Caco-2 (cell line): ENCODE measurements around the gene ADRA2B. TPM values are rescaled to one million over a fixed set of nuclear protein-coding genes. Genes with fewer than 3 reads are reported as not detected.

ENCODE experiments used
- BruUV-seq: library from RNA; stranded (reverse); fragments of 400-500 nt; replicated peaks from 2 replicates; lab custom pipeline; 2021; lab: Mats Ljungman, UMichigan
- CTCF ChIA-PET: fragments of 300-600 bp; sonication (Branson Sonifier 250); formaldehyde crosslinking; loops from one replicate; lab custom pipeline; 2022; ENCODE audit warnings: antibody characterized with exemption; lab: Charles Lee
- POLR2A ChIA-PET: fragments of 300-600 bp; sonication (Branson Sonifier 250); formaldehyde crosslinking; loops from one replicate; lab custom pipeline; 2022; ENCODE audit warnings: antibody characterized with exemption; lab: Charles Lee
- DNase-seq, 2 experiments: peaks; one replicate each; pipeline versions ENCODE4 v3.0.0 to v3.0.0-alpha.2; 2020 to 2022
- H3K27me3 ChIP-seq: replicated peaks from 2 replicates; pipeline ENCODE4 v1.6.0; 2011; ENCODE audit warnings: low read length; ENCODE audit not compliant: control insufficient read depth, insufficient read depth
- H3K36me3 ChIP-seq: 2 replicates; pipeline ENCODE4 v1.5.1; 2011; ENCODE audit warnings: low read length; ENCODE audit not compliant: control insufficient read depth, insufficient read depth
- H3K4me1 ChIP-seq: fragments of 250-450 bp; sonication (Bioruptor Pico); 2 replicates; pipeline ENCODE4 v1.5.1; 2020; ENCODE audit warnings: mild to moderate bottlenecking
- H3K4me3 ChIP-seq: 2 replicates; pipeline ENCODE4 v1.5.1; 2011; ENCODE audit warnings: low read depth, mild to moderate bottlenecking, control low read depth, low read length
- H3K9me3 ChIP-seq: fragments of 250-450 bp; sonication (Bioruptor Pico); 2 replicates; pipeline ENCODE4 v1.5.1; 2020; ENCODE audit warnings: mild to moderate bottlenecking, moderate library complexity
- H3K27ac Mint-ChIP-seq: one replicate; pipeline ENCODE4 v1.8.0; 2022; ENCODE audit warnings: mixed read lengths; ENCODE audit not compliant: unreplicated experiment
- H3K27me3 Mint-ChIP-seq: one replicate; pipeline ENCODE4 v1.8.0; 2022; ENCODE audit warnings: mixed read lengths; ENCODE audit not compliant: insufficient read depth, unreplicated experiment
- H3K36me3 Mint-ChIP-seq: one replicate; pipeline ENCODE4 v1.8.0; 2022; ENCODE audit warnings: mild to moderate bottlenecking, mixed read lengths; ENCODE audit not compliant: insufficient read depth, unreplicated experiment
- H3K4me1 Mint-ChIP-seq: one replicate; pipeline ENCODE4 v1.8.0; 2022; ENCODE audit warnings: low read depth, mixed read lengths; ENCODE audit not compliant: unreplicated experiment
- H3K4me3 Mint-ChIP-seq: one replicate; pipeline ENCODE4 v1.8.0; 2022; ENCODE audit warnings: mild to moderate bottlenecking, moderate library complexity, mixed read lengths; ENCODE audit not compliant: unreplicated experiment
- H3K9me3 Mint-ChIP-seq: one replicate; pipeline ENCODE4 v1.8.0; 2022; ENCODE audit warnings: mixed read lengths; ENCODE audit not compliant: unreplicated experiment
- intact Hi-C: fragments of 100-400 bp; cut with micrococcal nuclease; formaldehyde crosslinking; loops from one replicate; pipeline ENCODE4 v1.10.0; 2022; ENCODE audit not compliant: unreplicated experiment
- total RNA-seq: library from RNA; stranded (reverse); gene quantifications from 2 replicates; pipeline ENCODE4 v1.2.3, GENCODE V29; 2022
- TF ChIP-seq, protein P1 (sequence below), 2 experiments: fragments of 200-600 bp in 1 of 2; IDR thresholded peaks; 1 replicate in 1 of 2; 2 replicates in 1 of 2; pipeline versions ENCODE4 v1.5.1 to v1.8.0; 2011 to 2022; ENCODE audit warnings: antibody characterized with exemption in 1 of 2, control low read depth in 1 of 2, inconsistent platforms in 1 of 2, low read depth in 1 of 2, low read length in 1 of 2, mild to moderate bottlenecking in 1 of 2, moderate library complexity in 1 of 2; ENCODE audit not compliant: insufficient read depth in 1 of 2, severe bottlenecking in 1 of 2, unreplicated experiment in 1 of 2

ADRA2B gene
- total RNA-seq, 1 experiment from 2014 or later, result 0.20 TPM

DNA sequence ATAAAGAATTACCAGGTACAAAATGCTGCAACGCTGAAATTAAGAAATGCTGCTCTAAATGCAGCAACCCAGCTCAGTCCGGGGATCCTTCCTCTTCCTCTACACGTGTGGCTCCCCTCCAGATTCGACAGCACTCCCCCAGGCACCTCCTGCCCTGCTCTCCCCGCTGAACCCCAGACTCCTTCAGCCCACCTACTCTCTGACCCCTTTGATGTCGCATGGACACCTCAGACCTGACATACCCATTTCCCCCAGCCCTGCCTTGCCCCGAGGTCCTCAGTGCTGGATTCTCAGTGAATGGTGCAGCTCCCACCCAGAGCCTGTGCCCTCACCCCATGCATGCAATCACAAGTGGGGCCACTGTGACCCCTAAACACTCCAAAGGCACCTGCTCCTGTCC lies 4.6 kb upstream of the ADRA2B start:
- intact Hi-C loops, result no loop called here
- peaks cover 5% of the 10 kb centered on the region for H3K4me1 Mint-ChIP-seq
- Histone ChIP-seq H3K4me1 (peaks cover 14% of the 10 kb centered on the region), H3K9me3 (no peaks in the 10 kb centered on the region), H3K4me3 (no peak overlapping the region), H3K27me3 (no peaks in the 10 kb centered on the region), H3K36me3 (no peaks in the 10 kb centered on the region)
- CTCF ChIA-PET, result interaction anchor here (1.6 kb wide), 1 partner anchor 53 kb away, joined by 4 read pairs; no protein-coding TSS in a partner anchor
- H3K4me3 Mint-ChIP-seq, result no peak overlapping the region
- H3K36me3 Mint-ChIP-seq, result no peaks in the 10 kb centered on the region
- TF ChIP-seq, protein P1, sequence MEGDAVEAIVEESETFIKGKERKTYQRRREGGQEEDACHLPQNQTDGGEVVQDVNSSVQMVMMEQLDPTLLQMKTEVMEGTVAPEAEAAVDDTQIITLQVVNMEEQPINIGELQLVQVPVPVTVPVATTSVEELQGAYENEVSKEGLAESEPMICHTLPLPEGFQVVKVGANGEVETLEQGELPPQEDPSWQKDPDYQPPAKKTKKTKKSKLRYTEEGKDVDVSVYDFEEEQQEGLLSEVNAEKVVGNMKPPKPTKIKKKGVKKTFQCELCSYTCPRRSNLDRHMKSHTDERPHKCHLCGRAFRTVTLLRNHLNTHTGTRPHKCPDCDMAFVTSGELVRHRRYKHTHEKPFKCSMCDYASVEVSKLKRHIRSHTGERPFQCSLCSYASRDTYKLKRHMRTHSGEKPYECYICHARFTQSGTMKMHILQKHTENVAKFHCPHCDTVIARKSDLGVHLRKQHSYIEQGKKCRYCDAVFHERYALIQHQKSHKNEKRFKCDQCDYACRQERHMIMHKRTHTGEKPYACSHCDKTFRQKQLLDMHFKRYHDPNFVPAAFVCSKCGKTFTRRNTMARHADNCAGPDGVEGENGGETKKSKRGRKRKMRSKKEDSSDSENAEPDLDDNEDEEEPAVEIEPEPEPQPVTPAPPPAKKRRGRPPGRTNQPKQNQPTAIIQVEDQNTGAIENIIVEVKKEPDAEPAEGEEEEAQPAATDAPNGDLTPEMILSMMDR (IDR thresholded peaks at IDR 0.05; ENCODE audit: insufficient read depth in 1 of 2, low read depth in 1 of 2, low read length in 1 of 2, severe bottlenecking in 1 of 2, unreplicated experiment in 1 of 2), result no peak
- POLR2A ChIA-PET, result no interaction called here
- H3K27me3 Mint-ChIP-seq, result peaks cover 25% of the 10 kb centered on the region
- no peak for DNase-seq
- BruUV-seq, result no TSS peak
- H3K9me3 Mint-ChIP-seq, result no peaks in the 10 kb centered on the region
- H3K27ac Mint-ChIP-seq, result no peak overlapping the region

DNA sequence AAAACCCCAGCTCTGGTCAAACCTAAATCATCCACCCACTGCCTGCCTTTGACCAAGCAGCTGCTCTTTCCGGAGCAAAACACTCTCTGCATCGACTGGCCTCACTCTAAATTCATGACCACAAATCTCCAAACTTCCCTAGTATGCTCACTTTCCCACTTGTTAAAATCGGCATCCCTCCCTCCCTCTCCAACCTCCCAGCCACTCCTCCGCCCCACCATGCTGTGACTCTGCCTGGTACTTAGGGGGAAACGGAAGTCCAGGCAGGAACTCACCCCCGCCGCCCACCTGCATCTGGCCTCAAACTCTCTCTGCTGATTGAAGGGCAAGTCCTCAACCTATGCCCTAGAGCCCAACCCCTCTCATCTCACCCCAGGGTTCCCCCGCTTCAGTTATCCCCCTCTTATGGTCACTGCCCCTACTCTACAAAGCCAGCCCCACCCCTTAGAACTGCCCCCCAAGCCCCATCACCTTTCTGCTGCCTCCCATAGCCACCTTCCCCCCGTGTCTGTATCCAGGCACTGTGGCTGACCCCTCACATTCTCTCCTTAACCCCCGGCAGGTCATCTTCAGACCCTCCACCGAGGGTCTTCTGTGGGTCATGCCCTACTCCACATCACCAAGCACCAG lies 3.8 kb upstream of the ADRA2B start:
- no peak overlapping the region for H3K4me3 ChIP-seq
- no peak overlapping the region for H3K27ac Mint-ChIP-seq
- POLR2A ChIA-PET, result no interaction called here
- no peaks in the 10 kb centered on the region for H3K36me3 Mint-ChIP-seq
- no peak for DNase-seq
- H3K4me1 ChIP-seq, result peaks cover 14% of the 10 kb centered on the region
- peaks cover 28% of the 10 kb centered on the region for H3K27me3 Mint-ChIP-seq
- no peaks in the 10 kb centered on the region for H3K9me3 ChIP-seq
- CTCF ChIA-PET, result interaction anchor here (1.6 kb wide), 1 partner anchor 54 kb away, joined by 4 read pairs; no protein-coding TSS in a partner anchor
- no peaks in the 10 kb centered on the region for H3K27me3 ChIP-seq
- TF ChIP-seq, protein P1 (IDR thresholded peaks at IDR 0.05; ENCODE audit: insufficient read depth in 1 of 2, low read depth in 1 of 2, low read length in 1 of 2, severe bottlenecking in 1 of 2, unreplicated experiment in 1 of 2), result no peak
- H3K4me3 Mint-ChIP-seq, result no peak overlapping the region
- no peaks in the 10 kb centered on the region for H3K36me3 ChIP-seq
- peaks cover 5% of the 10 kb centered on the region for H3K4me1 Mint-ChIP-seq
- intact Hi-C loops, result no loop called here
- H3K9me3 Mint-ChIP-seq, result no peaks in the 10 kb centered on the region
- BruUV-seq, result no TSS peak

DNA sequence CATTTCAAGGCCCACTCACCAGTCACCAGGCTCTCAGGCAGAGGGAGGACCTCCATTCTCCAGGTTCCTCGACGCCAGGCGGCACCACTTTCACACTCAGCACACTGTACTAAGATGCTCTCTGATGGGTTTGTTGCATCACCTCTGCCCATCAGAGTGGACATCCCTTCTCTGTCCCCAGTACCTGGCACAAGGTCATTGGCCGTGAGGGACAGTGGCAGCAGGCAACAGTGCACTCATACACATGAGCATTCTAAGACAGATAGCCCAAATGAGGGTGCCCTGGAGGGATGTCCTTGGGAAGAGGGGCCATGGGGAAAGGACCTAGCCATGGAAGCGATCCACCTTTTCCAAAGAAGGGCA lies 3.0 kb upstream of the ADRA2B start:
- ChIA-PET CTCF (interaction anchor here (1.5 to 1.6 kb wide), 2 partner anchors 55 kb away, joined by 4 read pairs; no protein-coding TSS in a partner anchor), POLR2A (no interaction called here)
- no peaks in the 10 kb centered on the region for H3K9me3 ChIP-seq
- H3K4me1 ChIP-seq, result peaks cover 14% of the 10 kb centered on the region
- Mint-ChIP-seq H3K27ac (no peak overlapping the region), H3K36me3 (no peaks in the 10 kb centered on the region), H3K27me3 (peaks cover 23% of the 10 kb centered on the region), H3K9me3 (no peaks in the 10 kb centered on the region), H3K4me1 (peaks cover 5% of the 10 kb centered on the region), H3K4me3 (no peak overlapping the region)
- intact Hi-C loops, result loop anchor here (10.0 kb wide), 2 partner anchors 95 to 125 kb away; partner anchors contain the start of gene ANKRD36C
- DNase-seq, result no peak
- no peak overlapping the region for H3K4me3 ChIP-seq
- no TSS peak for BruUV-seq
- no peaks in the 10 kb centered on the region for H3K27me3 ChIP-seq
- no peaks in the 10 kb centered on the region for H3K36me3 ChIP-seq
- TF ChIP-seq, protein P1 (IDR thresholded peaks at IDR 0.05; ENCODE audit: insufficient read depth in 1 of 2, low read depth in 1 of 2, low read length in 1 of 2, severe bottlenecking in 1 of 2, unreplicated experiment in 1 of 2), result no peak
